A549 (cell line): ENCODE measurements around the gene EDARADD.

Experiments
- CHD4 ChIP-seq: fragments of 200-600 bp; sonication (generic); IDR thresholded peaks from 2 replicates; pipeline ENCODE4 v1.6.1; 2016; ENCODE audit warnings: antibody characterized with exemption, mild to moderate bottlenecking, borderline replicate concordance
- EP300 ChIP-seq, 2 experiments: fragments of >200 bp; sonication (Bioruptor Twin); formaldehyde crosslinking; IDR thresholded peaks; 2 replicates in 1 of 2; 3 replicates in 1 of 2; pipeline ENCODE4 v1.6.1; 2016 to 2017
- HDAC2 ChIP-seq: fragments of 200-600 bp; sonication (generic); IDR thresholded peaks from 2 replicates; pipeline ENCODE4 v1.6.1; 2016
- ZFP36 ChIP-seq: fragments of 450-650 bp; IDR thresholded peaks from 2 replicates; pipeline ENCODE4 v1.6.1; 2014; ENCODE audit warnings: borderline replicate concordance; ENCODE audit not compliant: partially characterized antibody
- TF ChIP-seq, protein P1 (sequence below): fragments of >200 bp; sonication (Bioruptor Twin); formaldehyde crosslinking; IDR thresholded peaks from 3 replicates; pipeline ENCODE4 v1.5.1; 2016

DNA sequence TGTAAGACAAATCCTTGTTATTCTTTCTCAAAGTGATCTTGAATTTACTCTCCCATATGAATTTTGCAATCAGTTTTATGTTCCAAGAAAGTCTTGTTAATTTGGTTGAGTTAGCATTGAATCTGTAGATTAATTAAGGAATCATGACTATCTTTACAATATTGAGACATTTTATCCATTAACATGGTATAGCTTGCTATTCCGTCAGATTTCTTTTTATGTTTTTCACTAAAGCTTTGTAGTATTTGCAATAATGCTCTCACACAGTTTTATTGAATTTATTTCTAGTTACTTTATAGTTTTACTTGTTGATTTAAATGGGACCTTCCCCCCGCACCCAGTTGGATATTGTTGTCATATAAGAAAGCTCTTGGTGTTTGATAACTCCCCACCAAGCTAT is 5.8 kb upstream of the EDARADD start:
- TF ChIP-seq, protein P1, sequence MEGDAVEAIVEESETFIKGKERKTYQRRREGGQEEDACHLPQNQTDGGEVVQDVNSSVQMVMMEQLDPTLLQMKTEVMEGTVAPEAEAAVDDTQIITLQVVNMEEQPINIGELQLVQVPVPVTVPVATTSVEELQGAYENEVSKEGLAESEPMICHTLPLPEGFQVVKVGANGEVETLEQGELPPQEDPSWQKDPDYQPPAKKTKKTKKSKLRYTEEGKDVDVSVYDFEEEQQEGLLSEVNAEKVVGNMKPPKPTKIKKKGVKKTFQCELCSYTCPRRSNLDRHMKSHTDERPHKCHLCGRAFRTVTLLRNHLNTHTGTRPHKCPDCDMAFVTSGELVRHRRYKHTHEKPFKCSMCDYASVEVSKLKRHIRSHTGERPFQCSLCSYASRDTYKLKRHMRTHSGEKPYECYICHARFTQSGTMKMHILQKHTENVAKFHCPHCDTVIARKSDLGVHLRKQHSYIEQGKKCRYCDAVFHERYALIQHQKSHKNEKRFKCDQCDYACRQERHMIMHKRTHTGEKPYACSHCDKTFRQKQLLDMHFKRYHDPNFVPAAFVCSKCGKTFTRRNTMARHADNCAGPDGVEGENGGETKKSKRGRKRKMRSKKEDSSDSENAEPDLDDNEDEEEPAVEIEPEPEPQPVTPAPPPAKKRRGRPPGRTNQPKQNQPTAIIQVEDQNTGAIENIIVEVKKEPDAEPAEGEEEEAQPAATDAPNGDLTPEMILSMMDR: no peak
- TF ChIP-seq HDAC2 (no peak), CHD4 (no peak), ZFP36 (no peak), EP300 (IDR thresholded peaks at IDR 0.05) (no peak)
